Measurements from ENCODE around the gene CORO1C.

The CORO1C gene

GRCh38 chr12:108731105-108731865 lies at the start of gene CORO1C:
CORO1C (minus strand) TSS chr12:108731518; CDS start chr12:108701318, 30,200 bp downstream.
- peak within 1 kb of the TSS; percentile 87 for H3K4me3 ChIP-seq (ENCODE audit: low read depth, low read length)
- peak; percentile 85 for DNase-seq (ENCODE audit: low read depth)
- peak; percentile 73 for TF ChIP-seq CTCF (IDR thresholded peaks at IDR 0.05; ENCODE audit: low read depth, low read length, missing control alignments)
- in situ Hi-C loops (cut with HindIII; ENCODE audit: low sequenced_read_pairs), result no loop called here

GRCh38 chr12:108779998-108780688 lies 48.8 kb upstream of the CORO1C start:
- in situ Hi-C loops (cut with HindIII; ENCODE audit: low sequenced_read_pairs), result no loop called here
- no peak overlapping the region for H3K4me3 ChIP-seq (ENCODE audit: low read depth, low read length)
- DNase-seq (ENCODE audit: low read depth), result no peak
- TF ChIP-seq CTCF (IDR thresholded peaks at IDR 0.05; ENCODE audit: low read depth, low read length, missing control alignments), result no peak

- no peak for TF ChIP-seq CTCF (IDR thresholded peaks at IDR 0.05; ENCODE audit: low read depth, low read length, missing control alignments)
- no peak overlapping the region for H3K4me3 ChIP-seq (ENCODE audit: low read depth, low read length)
- in situ Hi-C loops (cut with HindIII; ENCODE audit: low sequenced_read_pairs), result no loop called here
- no peak for DNase-seq (ENCODE audit: low read depth)
Measured at GRCh38 chr12:108778053-108778452, 46.7 kb upstream of the CORO1C start.

GRCh38 chr12:108777156-108777555 lies 45.8 kb upstream of the CORO1C start:
- no peak overlapping the region for H3K4me3 ChIP-seq (ENCODE audit: low read depth, low read length)
- in situ Hi-C loops (cut with HindIII; ENCODE audit: low sequenced_read_pairs), result no loop called here
- no peak for TF ChIP-seq CTCF (IDR thresholded peaks at IDR 0.05; ENCODE audit: low read depth, low read length, missing control alignments)
- DNase-seq (ENCODE audit: low read depth), result no peak

GRCh38 chr12:108773798-108774788 lies 42.8 kb upstream of the CORO1C start:
- H3K4me3 ChIP-seq (ENCODE audit: low read depth, low read length), result no peak overlapping the region
- TF ChIP-seq CTCF (IDR thresholded peaks at IDR 0.05; ENCODE audit: low read depth, low read length, missing control alignments), result no peak
- peak; percentile 28 for DNase-seq (ENCODE audit: low read depth)
- in situ Hi-C loops (cut with HindIII; ENCODE audit: low sequenced_read_pairs), result no loop called here
